Vagina (tissue), 2 donors: ENCODE measurements around the gene RUFY2. TPM values are rescaled to one million over a fixed set of nuclear protein-coding genes. Genes with fewer than 3 reads are reported as not detected.

Source experiments
- DNase-seq, 2 donors: peaks; one replicate each; pipeline ENCODE4 v3.0.0-alpha.2; 2017; ENCODE audit errors: extremely low spot score in 2 of 2
- H3K27ac ChIP-seq: fragments of 200-600 bp; sonication (generic); one replicate; pipeline ENCODE4 v1.5.1; 2019
- H3K27me3 ChIP-seq: fragments of 200-600 bp; sonication (generic); one replicate; pipeline ENCODE4 v1.5.1; 2019
- H3K36me3 ChIP-seq, 2 donors: fragments of 200-600 bp; sonication (generic); one replicate each; pipeline ENCODE4 v1.5.1; 2017 to 2019
- H3K4me1 ChIP-seq: fragments of 200-600 bp; sonication (generic); one replicate; pipeline ENCODE4 v1.5.1; 2019
- H3K4me3 ChIP-seq, 2 donors: fragments of 200-600 bp; sonication (generic); 1 replicate in 1 of 2; 2 replicates in 1 of 2; pipeline ENCODE4 v1.5.1; 2016 to 2019
- H3K9me3 ChIP-seq: fragments of 200-600 bp; sonication (generic); one replicate; pipeline ENCODE4 v1.5.1; 2019
- POLR2A ChIP-seq, 2 donors: fragments of 450-650 bp; IDR thresholded peaks; one replicate each; pipeline ENCODE4 v1.6.1; 2017; ENCODE audit warnings: antibody characterized with exemption in 2 of 2, mild to moderate bottlenecking in 2 of 2, moderate library complexity in 2 of 2
- POLR2AphosphoS5 ChIP-seq, 2 donors: sonication (generic); formaldehyde crosslinking; IDR thresholded peaks; one replicate each; pipeline ENCODE4 v1.9.0; 2017; ENCODE audit warnings: antibody characterized with exemption in 2 of 2, mild to moderate bottlenecking in 2 of 2, low read depth in 1 of 2; ENCODE audit not compliant: insufficient read depth in 1 of 2
- intact Hi-C: fragments of 100-400 bp; cut with DNase I; formaldehyde crosslinking; loops from one replicate; pipeline ENCODE4 v1.15.1; 2023
- total RNA-seq: library from RNA; depleted of rRNA; stranded (reverse); fragments of >200 nt; gene quantifications from one replicate; pipeline ENCODE4 v1.2.3, GENCODE V29; 2016
- TF ChIP-seq, protein P1 (sequence below), 3 experiments: fragments of 450-650 bp in 2 of 3; fragments of 200-600 bp in 1 of 3; sonication (generic) in 1 of 3; IDR thresholded peaks; one replicate each; pipeline ENCODE4 v1.5.1; 2017 to 2019; ENCODE audit warnings: antibody characterized with exemption in 3 of 3, mild to moderate bottlenecking in 2 of 3, moderate library complexity in 2 of 3

The RUFY2 gene
- total RNA-seq, 1 donor from 2014 or later = 24.8 TPM

- peaks cover 61% of the 10 kb centered on the region for H3K4me1 ChIP-seq
- H3K36me3 ChIP-seq = no peaks in the 10 kb centered on the region
- peak within 1 kb of the TSS; percentile 100 for H3K27ac ChIP-seq
- TF ChIP-seq, protein P1, sequence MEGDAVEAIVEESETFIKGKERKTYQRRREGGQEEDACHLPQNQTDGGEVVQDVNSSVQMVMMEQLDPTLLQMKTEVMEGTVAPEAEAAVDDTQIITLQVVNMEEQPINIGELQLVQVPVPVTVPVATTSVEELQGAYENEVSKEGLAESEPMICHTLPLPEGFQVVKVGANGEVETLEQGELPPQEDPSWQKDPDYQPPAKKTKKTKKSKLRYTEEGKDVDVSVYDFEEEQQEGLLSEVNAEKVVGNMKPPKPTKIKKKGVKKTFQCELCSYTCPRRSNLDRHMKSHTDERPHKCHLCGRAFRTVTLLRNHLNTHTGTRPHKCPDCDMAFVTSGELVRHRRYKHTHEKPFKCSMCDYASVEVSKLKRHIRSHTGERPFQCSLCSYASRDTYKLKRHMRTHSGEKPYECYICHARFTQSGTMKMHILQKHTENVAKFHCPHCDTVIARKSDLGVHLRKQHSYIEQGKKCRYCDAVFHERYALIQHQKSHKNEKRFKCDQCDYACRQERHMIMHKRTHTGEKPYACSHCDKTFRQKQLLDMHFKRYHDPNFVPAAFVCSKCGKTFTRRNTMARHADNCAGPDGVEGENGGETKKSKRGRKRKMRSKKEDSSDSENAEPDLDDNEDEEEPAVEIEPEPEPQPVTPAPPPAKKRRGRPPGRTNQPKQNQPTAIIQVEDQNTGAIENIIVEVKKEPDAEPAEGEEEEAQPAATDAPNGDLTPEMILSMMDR (IDR thresholded peaks at IDR 0.05) = peak in 1 of 3 experiments; percentile 7
- TF ChIP-seq POLR2AphosphoS5 (IDR thresholded peaks at IDR 0.05; ENCODE audit: insufficient read depth in 1 of 2, low read depth in 1 of 2) (peak in 1 of 2 donors; percentile 43), POLR2A (IDR thresholded peaks at IDR 0.05) (peak in 1 of 2 donors; percentile 53)
- peak within 1 kb of the TSS; percentile 97 to 98 for H3K4me3 ChIP-seq
- intact Hi-C loops = loop anchor here (2.0 to 10.0 kb wide), 2 partner anchors 448 to 572 kb away; partner anchors contain the start of genes DDX50 and SIRT1
- H3K27me3 ChIP-seq = no peaks in the 10 kb centered on the region
- no peaks in the 10 kb centered on the region for H3K9me3 ChIP-seq
- DNase-seq = peak in 1 of 2 donors; percentile 88
These were observed 74.6 kb downstream of the RUFY2 start, which contains the start of gene PBLD for GRCh38 chr10:68332259-68333057. TSS of gene PBLD (minus strand) at chr10:68332928. CDS start at chr10:68306844, 26,084 bp downstream.

DNA sequence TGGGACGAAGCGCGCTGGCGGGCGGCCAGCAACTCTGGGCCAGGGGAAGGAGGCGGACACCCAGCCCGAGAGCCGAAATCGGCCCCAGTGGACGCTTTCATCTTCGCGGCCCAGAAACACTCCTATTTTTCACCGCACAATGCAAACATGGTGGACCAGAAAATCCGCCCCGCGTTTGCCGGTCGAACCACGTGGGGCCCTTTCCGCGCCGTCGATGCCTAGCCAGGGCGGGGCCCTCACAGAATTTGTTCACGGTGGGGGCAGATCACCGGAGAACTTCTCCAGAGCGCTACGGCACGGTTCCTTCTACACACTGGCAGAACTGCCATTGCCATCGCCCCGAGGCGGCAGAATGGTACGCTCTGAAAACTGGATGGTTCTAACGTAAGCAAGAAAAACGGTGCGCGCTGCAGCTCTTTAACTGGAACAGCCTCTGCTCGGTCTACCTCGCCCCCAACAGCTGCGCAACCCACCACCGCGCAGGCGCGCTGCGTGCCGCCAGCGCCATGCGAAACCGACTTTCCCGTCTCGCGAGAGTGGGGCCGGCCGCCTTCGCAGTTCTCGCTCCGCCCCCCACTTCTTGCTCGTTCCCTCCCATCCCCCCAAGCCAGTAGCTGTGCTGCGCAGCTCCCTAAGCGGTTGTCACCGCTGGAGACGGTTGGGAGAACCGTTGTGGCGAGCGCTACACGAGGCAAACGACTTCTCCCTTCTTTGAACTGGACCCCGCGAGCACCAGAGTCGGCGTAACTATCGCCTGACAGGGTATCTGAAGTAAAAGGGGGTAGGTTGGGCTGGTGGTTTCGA is 75.4 kb downstream of the RUFY2 start, which contains the start of gene HNRNPH3:
Gene HNRNPH3, plus strand, starts transcription at position 610 of the 804 bp plus-strand sequence. CDS start 5,158 bp downstream, outside the sequence.
- H3K36me3 ChIP-seq = no peaks in the 10 kb centered on the region
- H3K9me3 ChIP-seq = no peaks in the 10 kb centered on the region
- peak; percentile 97 to 98 for DNase-seq
- peak within 1 kb of the TSS; percentile 97 to 98 for H3K4me3 ChIP-seq
- H3K27ac ChIP-seq = peak within 1 kb of the TSS; percentile 100
- TF ChIP-seq POLR2AphosphoS5 (IDR thresholded peaks at IDR 0.05; ENCODE audit: insufficient read depth in 1 of 2, low read depth in 1 of 2) (peak; percentile 93 to 100), POLR2A (IDR thresholded peaks at IDR 0.05) (peak; percentile 17 to 100)
- TF ChIP-seq, protein P1 (IDR thresholded peaks at IDR 0.05) = peak in 1 of 3 experiments; percentile 5
- intact Hi-C loops = loop anchor here (2.0 to 10.0 kb wide), 2 partner anchors 447 to 573 kb away; partner anchors contain the start of genes DDX50 and SIRT1
- H3K4me1 ChIP-seq = peaks cover 53% of the 10 kb centered on the region
- no peaks in the 10 kb centered on the region for H3K27me3 ChIP-seq

- no peaks in the 10 kb centered on the region for H3K27me3 ChIP-seq
- intact Hi-C loops = loop anchor here (10.0 kb wide), 1 partner anchor 574 kb away; the partner anchor contains the start of gene DDX50
- H3K9me3 ChIP-seq = no peaks in the 10 kb centered on the region
- peaks cover 46% of the 10 kb centered on the region for H3K4me1 ChIP-seq
- peak overlapping the region; percentile 97 to 98 for H3K4me3 ChIP-seq
- H3K36me3 ChIP-seq = no peaks in the 10 kb centered on the region
- H3K27ac ChIP-seq = peak overlapping the region; percentile 100
- DNase-seq = peak in 1 of 2 donors; percentile 89
- TF ChIP-seq POLR2AphosphoS5 (IDR thresholded peaks at IDR 0.05; ENCODE audit: insufficient read depth in 1 of 2, low read depth in 1 of 2) (no peak), POLR2A (IDR thresholded peaks at IDR 0.05) (no peak)
- TF ChIP-seq, protein P1 (IDR thresholded peaks at IDR 0.05) = no peak
These were observed 76.1 kb downstream of the RUFY2 start for GRCh38 chr10:68330852-68331454.

- no peaks in the 10 kb centered on the region for H3K36me3 ChIP-seq
- intact Hi-C loops = loop anchor here (5.0 kb wide), 1 partner anchor 488 kb away; no protein-coding TSS in a partner anchor
- peak overlapping the region; percentile 100 for H3K27ac ChIP-seq
These were observed 77.6 kb downstream of the RUFY2 start for GRCh38 chr10:68329506-68329861.

More at GRCh38 chr10:68329506-68329861, 77.6 kb downstream of the RUFY2 start:
- Histone ChIP-seq H3K4me3 (no peak overlapping the region), H3K4me1 (peaks cover 31% of the 10 kb centered on the region), H3K27me3 (no peaks in the 10 kb centered on the region), H3K9me3 (no peaks in the 10 kb centered on the region)
- TF ChIP-seq POLR2A (IDR thresholded peaks at IDR 0.05) (no peak), POLR2AphosphoS5 (IDR thresholded peaks at IDR 0.05; ENCODE audit: insufficient read depth in 1 of 2, low read depth in 1 of 2) (no peak)
- TF ChIP-seq, protein P1 (IDR thresholded peaks at IDR 0.05) = no peak
- no peak for DNase-seq
